Measurements from ENCODE around the gene CAPRIN2. TPM values are rescaled to one million over a fixed set of nuclear protein-coding genes. Genes with fewer than 3 reads are reported as not detected.
A peak's percentile ranks its signal among the peaks of the same experiment; 100 is the strongest.

Gene CAPRIN2
- total RNA-seq, 6 experiments from 2014 or later: 13.3 to 21.4 (median 19.1) TPM

GRCh38 chr12:30794591-30795409 lies 40.0 kb upstream of the CAPRIN2 start:
- peaks cover 54% of the 10 kb centered on the region for H3K4me1 Mint-ChIP-seq (ENCODE audit: low read depth)
- TF ChIP-seq CTCF (IDR thresholded peaks at IDR 0.05): no peak
- peak overlapping the region; percentile 93 for H3K4me3 Mint-ChIP-seq
- H3K27me3 Mint-ChIP-seq (ENCODE audit: insufficient read depth): peaks cover 3% of the 10 kb centered on the region
- no peaks in the 10 kb centered on the region for H3K9me3 Mint-ChIP-seq
- peak overlapping the region; percentile 98 for H3K27ac Mint-ChIP-seq
- H3K36me3 Mint-ChIP-seq (ENCODE audit: low read depth): peaks cover 5% of the 10 kb centered on the region
- peak; percentile 68 for DNase-seq

- H3K4me1 Mint-ChIP-seq (ENCODE audit: low read depth): peaks cover 54% of the 10 kb centered on the region
- H3K36me3 Mint-ChIP-seq (ENCODE audit: low read depth): no peaks in the 10 kb centered on the region; the same call in 1 of the 2 replicates
- peaks cover 3% of the 10 kb centered on the region for H3K27me3 Mint-ChIP-seq (ENCODE audit: insufficient read depth)
- no peak for DNase-seq
- H3K4me3 Mint-ChIP-seq: peak overlapping the region; percentile 53
- no peaks in the 10 kb centered on the region for H3K9me3 Mint-ChIP-seq
- no peak for TF ChIP-seq CTCF (IDR thresholded peaks at IDR 0.05)
- H3K27ac Mint-ChIP-seq: peak overlapping the region; percentile 98
Measured at GRCh38 chr12:30794020-30794419, 39.3 kb upstream of the CAPRIN2 start.

- DNase-seq: peak; percentile 33
- Mint-ChIP-seq H3K27ac (peak overlapping the region; percentile 98), H3K36me3 (ENCODE audit: low read depth) (no peaks in the 10 kb centered on the region), H3K4me1 (ENCODE audit: low read depth) (peaks cover 54% of the 10 kb centered on the region), H3K9me3 (no peaks in the 10 kb centered on the region), H3K27me3 (ENCODE audit: insufficient read depth) (peaks cover 2% of the 10 kb centered on the region; the same call in 1 of the 2 replicates), H3K4me3 (peak overlapping the region; percentile 46; the same call in 1 of the 2 replicates)
- TF ChIP-seq CTCF (IDR thresholded peaks at IDR 0.05): no peak
Measured at GRCh38 chr12:30792648-30793499, 38.1 kb upstream of the CAPRIN2 start.

- no peak for DNase-seq
Measured at GRCh38 chr12:30792085-30792484, 37.3 kb upstream of the CAPRIN2 start.

More at GRCh38 chr12:30792085-30792484, 37.3 kb upstream of the CAPRIN2 start:
- Mint-ChIP-seq H3K36me3 (ENCODE audit: low read depth) (no peaks in the 10 kb centered on the region), H3K27me3 (ENCODE audit: insufficient read depth) (peaks cover 2% of the 10 kb centered on the region; the same call in 1 of the 2 replicates), H3K9me3 (no peaks in the 10 kb centered on the region), H3K4me1 (ENCODE audit: low read depth) (peaks cover 46% of the 10 kb centered on the region), H3K27ac (peak overlapping the region; percentile 98), H3K4me3 (peak overlapping the region; percentile 23; the same call in 1 of the 2 replicates)
- TF ChIP-seq CTCF (IDR thresholded peaks at IDR 0.05): no peak

Measured in HFFc6 (cell line).